RWPE2 (cell line): ENCODE data around the gene ABCG4.
"Not testable (repeated sequence)": the region's sequence is repeated elsewhere in the genome, so short reads cannot be mapped to it uniquely, and the experiment has no call there.

Experiments used
- ATAC-seq: fragments of 200-7000 bp; cut with Tn5 transposase; 3 replicates; pipeline ENCODE4 v1.9.1; 2021; ENCODE audit warnings: low read depth
- DNase-seq: peaks from one replicate; pipeline ENCODE4 v3.0.0-alpha.2; 2020; ENCODE audit warnings: low spot score
- H3K27ac ChIP-seq: fragments of 450-650 bp; 2 replicates; pipeline ENCODE4 v1.5.1; 2017; ENCODE audit warnings: mild to moderate bottlenecking; ENCODE audit not compliant: poor library complexity, severe bottlenecking
- H3K27me3 ChIP-seq: fragments of 250-450 bp; sonication (Bioruptor Pico); 2 replicates; pipeline ENCODE4 v1.5.1; 2021; ENCODE audit warnings: mild to moderate bottlenecking, moderate library complexity; ENCODE audit not compliant: insufficient read depth, poor library complexity, severe bottlenecking
- H3K36me3 ChIP-seq: fragments of 250-450 bp; sonication (Bioruptor Pico); 2 replicates; pipeline ENCODE4 v1.5.1; 2020; ENCODE audit warnings: low read depth, mild to moderate bottlenecking, moderate library complexity
- H3K4me1 ChIP-seq: fragments of 250-450 bp; sonication (Bioruptor Pico); 2 replicates; pipeline ENCODE4 v1.5.1; 2021; ENCODE audit warnings: mild to moderate bottlenecking, moderate library complexity; ENCODE audit not compliant: insufficient read depth, poor library complexity, severe bottlenecking
- H3K4me3 ChIP-seq: fragments of 250-450 bp; sonication (Bioruptor Pico); 2 replicates; pipeline ENCODE4 v1.5.1; 2021; ENCODE audit warnings: mild to moderate bottlenecking, moderate library complexity; ENCODE audit not compliant: severe bottlenecking
- H3K9me3 ChIP-seq: fragments of 250-450 bp; sonication (Bioruptor Pico); 2 replicates; pipeline ENCODE4 v1.5.1; 2021; ENCODE audit warnings: mild to moderate bottlenecking, moderate library complexity; ENCODE audit not compliant: severe bottlenecking
- TF ChIP-seq, protein P1 (sequence below): fragments of 450-650 bp; IDR thresholded peaks from one replicate; pipeline ENCODE4 v1.5.1; 2017; ENCODE audit warnings: mild to moderate bottlenecking, moderate library complexity; ENCODE audit not compliant: poor library complexity, severe bottlenecking

ABCG4 gene

DNA sequence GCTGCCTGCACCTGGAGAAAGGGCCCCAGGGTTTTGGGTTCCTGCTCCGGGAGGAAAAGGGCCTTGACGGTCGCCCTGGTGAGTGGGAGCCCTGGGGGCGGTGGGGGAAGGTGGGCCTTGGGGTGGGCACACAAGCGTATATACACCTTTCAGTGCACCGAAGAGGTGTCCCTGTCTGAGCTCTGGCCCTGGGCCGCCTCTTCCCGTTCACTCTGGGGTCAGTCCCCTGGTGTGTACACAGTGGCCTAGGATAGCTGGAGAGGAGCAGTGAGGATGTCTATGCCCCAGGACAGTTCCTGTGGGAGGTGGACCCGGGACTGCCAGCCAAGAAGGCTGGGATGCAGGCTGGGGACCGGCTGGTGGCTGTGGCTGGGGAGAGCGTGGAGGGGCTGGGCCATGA is 39.2 kb downstream of the ABCG4 start:
- H3K4me1 ChIP-seq, result no peaks in the 10 kb centered on the region
- TF ChIP-seq, protein P1, sequence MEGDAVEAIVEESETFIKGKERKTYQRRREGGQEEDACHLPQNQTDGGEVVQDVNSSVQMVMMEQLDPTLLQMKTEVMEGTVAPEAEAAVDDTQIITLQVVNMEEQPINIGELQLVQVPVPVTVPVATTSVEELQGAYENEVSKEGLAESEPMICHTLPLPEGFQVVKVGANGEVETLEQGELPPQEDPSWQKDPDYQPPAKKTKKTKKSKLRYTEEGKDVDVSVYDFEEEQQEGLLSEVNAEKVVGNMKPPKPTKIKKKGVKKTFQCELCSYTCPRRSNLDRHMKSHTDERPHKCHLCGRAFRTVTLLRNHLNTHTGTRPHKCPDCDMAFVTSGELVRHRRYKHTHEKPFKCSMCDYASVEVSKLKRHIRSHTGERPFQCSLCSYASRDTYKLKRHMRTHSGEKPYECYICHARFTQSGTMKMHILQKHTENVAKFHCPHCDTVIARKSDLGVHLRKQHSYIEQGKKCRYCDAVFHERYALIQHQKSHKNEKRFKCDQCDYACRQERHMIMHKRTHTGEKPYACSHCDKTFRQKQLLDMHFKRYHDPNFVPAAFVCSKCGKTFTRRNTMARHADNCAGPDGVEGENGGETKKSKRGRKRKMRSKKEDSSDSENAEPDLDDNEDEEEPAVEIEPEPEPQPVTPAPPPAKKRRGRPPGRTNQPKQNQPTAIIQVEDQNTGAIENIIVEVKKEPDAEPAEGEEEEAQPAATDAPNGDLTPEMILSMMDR, result no peak
- H3K4me3 ChIP-seq, result no peak overlapping the region
- no peaks in the 10 kb centered on the region for H3K9me3 ChIP-seq
- ATAC-seq (no peak), DNase-seq (no peak)
- H3K36me3 ChIP-seq, result no peaks in the 10 kb centered on the region
- H3K27ac ChIP-seq, result no peak overlapping the region
- no peaks in the 10 kb centered on the region for H3K27me3 ChIP-seq

DNA sequence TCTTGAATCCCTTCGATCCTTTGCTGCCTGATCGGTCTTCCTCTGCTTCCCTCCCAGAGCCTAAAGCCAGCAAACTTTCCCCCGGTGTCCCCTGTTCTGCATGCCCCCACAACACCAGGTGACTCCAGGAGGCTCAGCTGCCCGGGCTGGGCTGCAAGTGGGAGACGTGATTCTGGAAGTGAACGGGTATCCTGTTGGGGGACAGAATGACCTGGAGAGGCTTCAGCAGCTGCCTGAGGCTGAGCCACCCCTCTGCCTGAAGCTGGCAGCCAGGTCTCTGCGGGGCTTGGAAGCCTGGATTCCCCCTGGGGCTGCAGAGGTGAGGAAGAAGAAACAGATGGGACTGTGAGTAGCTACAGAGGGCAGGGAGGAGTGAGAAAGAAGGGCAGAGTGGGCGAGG is 40.0 kb downstream of the ABCG4 start:
- DNase-seq, result no peak
- H3K36me3 ChIP-seq, result no peaks in the 10 kb centered on the region
- ATAC-seq, result no peak
- TF ChIP-seq, protein P1, result no peak
- no peaks in the 10 kb centered on the region for H3K27me3 ChIP-seq
- no peaks in the 10 kb centered on the region for H3K9me3 ChIP-seq
- H3K27ac ChIP-seq, result no peak overlapping the region
- no peak overlapping the region for H3K4me3 ChIP-seq
- H3K4me1 ChIP-seq, result no peaks in the 10 kb centered on the region

DNA sequence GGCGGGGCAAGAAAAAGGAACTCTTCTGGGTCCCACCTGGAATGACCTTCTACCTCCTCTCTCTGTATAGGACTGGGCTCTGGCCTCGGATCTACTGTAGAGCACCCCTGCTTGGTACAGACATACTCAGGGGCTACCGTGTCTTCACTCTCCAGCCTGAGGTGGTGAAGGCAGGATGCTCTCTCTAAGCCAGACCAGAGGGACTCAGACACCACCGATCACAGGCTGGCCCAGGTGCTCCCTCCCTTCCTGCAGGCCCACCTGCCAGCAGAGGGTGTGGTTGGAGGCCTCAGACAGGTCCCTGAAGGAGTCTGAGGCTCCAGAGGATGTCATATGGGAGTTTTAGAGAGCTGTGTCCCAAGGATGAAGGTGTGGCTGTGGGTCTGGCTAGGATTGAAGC is 40.5 kb downstream of the ABCG4 start:
- no peaks in the 10 kb centered on the region for H3K4me1 ChIP-seq
- ATAC-seq, result peak; percentile 21; the same call in 1 of the 3 replicates
- no peak overlapping the region for H3K4me3 ChIP-seq
- TF ChIP-seq, protein P1, result no peak
- no peak for DNase-seq
- no peaks in the 10 kb centered on the region for H3K27me3 ChIP-seq
- no peaks in the 10 kb centered on the region for H3K36me3 ChIP-seq
- H3K27ac ChIP-seq, result no peak overlapping the region
- H3K9me3 ChIP-seq, result no peaks in the 10 kb centered on the region

DNA sequence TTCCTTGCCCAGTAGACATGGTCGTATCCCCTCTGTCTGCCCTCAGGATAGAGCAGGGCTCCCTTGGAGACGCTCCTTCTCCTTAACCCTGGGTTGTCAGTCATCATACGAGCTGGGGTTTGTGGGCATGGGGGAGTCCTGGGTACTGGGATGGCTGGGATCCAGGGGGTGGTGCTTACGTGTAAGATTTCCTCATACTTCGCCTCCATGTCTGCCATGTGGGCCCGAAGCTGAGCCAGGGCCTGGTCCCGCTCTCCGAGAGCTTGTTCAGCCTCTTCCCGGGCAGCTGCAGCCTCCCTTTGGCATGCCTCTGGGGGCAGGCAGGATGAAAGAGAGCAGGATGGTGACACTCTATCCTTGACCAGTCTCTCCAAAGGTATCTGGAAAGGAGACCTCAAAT is 41.7 kb downstream of the ABCG4 start:
- no peaks in the 10 kb centered on the region for H3K27me3 ChIP-seq
- H3K36me3 ChIP-seq, result no peaks in the 10 kb centered on the region
- no peak for ATAC-seq
- no peaks in the 10 kb centered on the region for H3K4me1 ChIP-seq
- no peak overlapping the region for H3K27ac ChIP-seq
- DNase-seq, result no peak
- no peak overlapping the region for H3K4me3 ChIP-seq
- TF ChIP-seq, protein P1, result no peak
- H3K9me3 ChIP-seq, result no peaks in the 10 kb centered on the region

DNA sequence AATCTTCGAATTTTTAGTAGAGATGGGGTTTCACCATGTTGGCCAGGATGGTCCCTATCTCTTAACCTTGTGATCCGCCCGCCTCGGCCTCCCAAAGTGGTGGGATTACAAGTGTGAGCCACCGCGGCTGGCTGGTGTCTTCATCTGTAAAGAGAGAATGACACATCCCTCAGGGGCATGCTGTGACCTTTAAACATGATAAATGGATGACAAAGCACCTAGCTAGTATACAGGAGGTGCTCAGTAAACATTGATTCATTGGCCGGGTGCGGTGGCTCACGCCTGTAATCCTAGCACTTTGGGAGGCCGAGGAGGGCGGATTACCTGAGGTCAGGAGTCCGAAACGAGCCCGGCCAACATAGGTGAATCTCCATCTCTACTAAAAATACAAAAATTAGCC is 42.4 kb downstream of the ABCG4 start:
- not testable (repeated sequence) for DNase-seq, H3K4me1 ChIP-seq, H3K27ac ChIP-seq, H3K27me3 ChIP-seq, H3K36me3 ChIP-seq, H3K9me3 ChIP-seq, ATAC-seq, H3K4me3 ChIP-seq
